HG03025 (cell line): ENCODE results near the gene DDX31.
A peak's percentile ranks its signal among the peaks of the same experiment; 100 is the strongest.
"Not testable (repeated sequence)": the region's sequence is repeated elsewhere in the genome, so short reads cannot be mapped to it uniquely, and the experiment has no call there.

Experiments used
- ATAC-seq: cut with Tn5 transposase; IDR thresholded peaks from one replicate; pipeline ENCODE4 v1.9.1; 2021; ENCODE audit warnings: mild to moderate bottlenecking, moderate library complexity; ENCODE audit not compliant: unreplicated experiment, low FRiP score

DDX31 gene

GRCh38 chr9:132669698-132670456 is at the start of gene DDX31:
TSS of gene DDX31 (minus strand) at chr9:132669983. CDS start at chr9:132669934, 49 bp downstream.
- ATAC-seq = peak; percentile 77

- not testable (repeated sequence) for ATAC-seq
Measured at GRCh38 chr9:132718381-132718928, 48.7 kb upstream of the DDX31 start.

- no peak for ATAC-seq
Measured at GRCh38 chr9:132717326-132717945, 47.7 kb upstream of the DDX31 start.

GRCh38 chr9:132716007-132716406 is 46.2 kb upstream of the DDX31 start:
- ATAC-seq = no peak

- ATAC-seq = no peak
Measured at GRCh38 chr9:132712753-132713152, 43.0 kb upstream of the DDX31 start.

GRCh38 chr9:132711846-132712245 is 42.1 kb upstream of the DDX31 start:
- no peak for ATAC-seq

- not testable (repeated sequence) for ATAC-seq
Measured at GRCh38 chr9:132711152-132711551, 41.4 kb upstream of the DDX31 start.

- no peak for ATAC-seq
Measured at GRCh38 chr9:132710333-132710732, 40.5 kb upstream of the DDX31 start.

GRCh38 chr9:132708769-132709430 is 39.1 kb upstream of the DDX31 start:
- no peak for ATAC-seq

GRCh38 chr9:132708239-132708638 is 38.5 kb upstream of the DDX31 start:
- ATAC-seq = no peak

GRCh38 chr9:132703336-132703735 is 33.6 kb upstream of the DDX31 start:
- no peak for ATAC-seq

- no peak for ATAC-seq
Measured at GRCh38 chr9:132702254-132702653, 32.5 kb upstream of the DDX31 start.

GRCh38 chr9:132699956-132700355 is 30.2 kb upstream of the DDX31 start:
- no peak for ATAC-seq

GRCh38 chr9:132698989-132699388 is 29.2 kb upstream of the DDX31 start:
- no peak for ATAC-seq

- ATAC-seq = no peak
Measured at GRCh38 chr9:132697230-132697629, 27.4 kb upstream of the DDX31 start.

- no peak for ATAC-seq
Measured at GRCh38 chr9:132694144-132694543, 24.4 kb upstream of the DDX31 start.

- no peak for ATAC-seq
Measured at GRCh38 chr9:132690696-132691095, 20.9 kb upstream of the DDX31 start.

GRCh38 chr9:132683873-132684272 is 14.1 kb upstream of the DDX31 start:
- no peak for ATAC-seq

- no peak for ATAC-seq
Measured at GRCh38 chr9:132681561-132681960, 11.8 kb upstream of the DDX31 start.

- no peak for ATAC-seq
Measured at GRCh38 chr9:132679946-132680625, 10.3 kb upstream of the DDX31 start.

GRCh38 chr9:132677976-132678375 is 8.2 kb upstream of the DDX31 start:
- no peak for ATAC-seq
